Choroid plexus epithelial cell (primary cell): ENCODE results near the gene FAM228A.

Experiments used
- DNase-seq: peaks from one replicate; pipeline ENCODE4 v3.0.0-alpha.2; 2010; ENCODE audit warnings: low read depth
- H3K4me3 ChIP-seq: 2 replicates; pipeline ENCODE4 v1.5.1; 2011; ENCODE audit warnings: low read depth, mild to moderate bottlenecking, control low read depth, low read length, moderate library complexity
- TF ChIP-seq, protein P1 (sequence below): conservative IDR thresholded peaks from 2 replicates; pipeline ENCODE4 v1.5.1; 2011; ENCODE audit warnings: low read depth, mild to moderate bottlenecking, control low read depth, inconsistent platforms, low read length, moderate library complexity

FAM228A gene

GRCh38 chr2:24208490-24208889 lies 33.6 kb downstream of the FAM228A start:
- TF ChIP-seq, protein P1, sequence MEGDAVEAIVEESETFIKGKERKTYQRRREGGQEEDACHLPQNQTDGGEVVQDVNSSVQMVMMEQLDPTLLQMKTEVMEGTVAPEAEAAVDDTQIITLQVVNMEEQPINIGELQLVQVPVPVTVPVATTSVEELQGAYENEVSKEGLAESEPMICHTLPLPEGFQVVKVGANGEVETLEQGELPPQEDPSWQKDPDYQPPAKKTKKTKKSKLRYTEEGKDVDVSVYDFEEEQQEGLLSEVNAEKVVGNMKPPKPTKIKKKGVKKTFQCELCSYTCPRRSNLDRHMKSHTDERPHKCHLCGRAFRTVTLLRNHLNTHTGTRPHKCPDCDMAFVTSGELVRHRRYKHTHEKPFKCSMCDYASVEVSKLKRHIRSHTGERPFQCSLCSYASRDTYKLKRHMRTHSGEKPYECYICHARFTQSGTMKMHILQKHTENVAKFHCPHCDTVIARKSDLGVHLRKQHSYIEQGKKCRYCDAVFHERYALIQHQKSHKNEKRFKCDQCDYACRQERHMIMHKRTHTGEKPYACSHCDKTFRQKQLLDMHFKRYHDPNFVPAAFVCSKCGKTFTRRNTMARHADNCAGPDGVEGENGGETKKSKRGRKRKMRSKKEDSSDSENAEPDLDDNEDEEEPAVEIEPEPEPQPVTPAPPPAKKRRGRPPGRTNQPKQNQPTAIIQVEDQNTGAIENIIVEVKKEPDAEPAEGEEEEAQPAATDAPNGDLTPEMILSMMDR, result no peak
- DNase-seq, result no peak
- no peak overlapping the region for H3K4me3 ChIP-seq

DNA sequence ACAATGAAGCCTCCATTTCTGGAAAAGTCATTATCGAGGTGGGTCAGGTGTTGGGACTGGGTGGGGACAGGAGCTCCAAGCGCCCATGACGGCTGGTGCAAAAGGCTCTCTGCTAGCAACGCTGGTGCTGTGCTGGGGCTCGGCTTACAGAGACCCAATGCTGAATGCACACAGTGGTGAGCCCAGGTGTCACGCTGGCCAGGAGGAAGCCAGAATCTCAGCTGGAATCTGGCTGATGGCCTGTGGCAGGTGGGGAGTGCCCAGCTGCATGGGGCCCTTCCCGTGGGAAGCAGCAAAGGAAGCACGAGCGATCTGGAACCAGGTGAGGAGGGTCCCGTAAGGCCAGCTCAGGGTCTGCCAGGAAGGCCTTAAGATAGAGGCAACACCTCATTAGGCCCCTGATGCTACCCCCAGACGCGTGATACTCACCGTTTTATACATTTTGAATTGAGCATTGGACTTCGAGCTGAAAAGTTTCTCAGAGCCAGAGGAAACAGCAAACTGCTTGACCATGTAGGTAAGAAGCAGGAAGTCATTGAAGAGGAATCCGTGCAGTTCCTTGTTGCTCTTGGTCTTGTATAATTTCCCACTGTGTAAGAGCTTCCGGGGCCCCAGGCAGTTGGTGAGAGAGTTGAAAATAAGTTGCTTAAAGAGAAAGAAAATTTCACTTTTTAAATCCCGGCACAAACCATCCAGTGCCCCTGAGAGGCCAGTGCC lies 34.7 kb downstream of the FAM228A start:
- TF ChIP-seq, protein P1, result no peak

DNA sequence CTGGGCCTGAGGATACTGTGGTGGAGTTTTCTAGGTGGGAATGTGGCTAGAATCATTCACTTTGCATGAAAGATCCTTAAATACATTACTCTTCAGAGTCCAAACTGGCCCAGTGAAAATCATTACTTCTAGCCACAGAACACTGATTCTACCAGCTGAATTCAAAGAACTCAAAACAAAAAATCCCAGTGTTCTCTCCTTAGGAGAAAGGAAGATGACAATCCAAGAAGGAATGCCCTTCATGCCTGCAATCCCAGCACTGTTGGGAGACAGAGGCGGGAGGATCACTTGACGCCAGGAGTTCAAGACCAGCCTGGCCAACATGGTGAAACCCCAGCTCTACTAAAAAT lies 35.2 kb downstream of the FAM228A start:
- no peak for DNase-seq
- TF ChIP-seq, protein P1, result no peak
- no peak overlapping the region for H3K4me3 ChIP-seq

More for the DNA sequence above, 34.7 kb downstream of the FAM228A start:
- peak; percentile 36 for DNase-seq
- H3K4me3 ChIP-seq, result no peak overlapping the region

DNA sequence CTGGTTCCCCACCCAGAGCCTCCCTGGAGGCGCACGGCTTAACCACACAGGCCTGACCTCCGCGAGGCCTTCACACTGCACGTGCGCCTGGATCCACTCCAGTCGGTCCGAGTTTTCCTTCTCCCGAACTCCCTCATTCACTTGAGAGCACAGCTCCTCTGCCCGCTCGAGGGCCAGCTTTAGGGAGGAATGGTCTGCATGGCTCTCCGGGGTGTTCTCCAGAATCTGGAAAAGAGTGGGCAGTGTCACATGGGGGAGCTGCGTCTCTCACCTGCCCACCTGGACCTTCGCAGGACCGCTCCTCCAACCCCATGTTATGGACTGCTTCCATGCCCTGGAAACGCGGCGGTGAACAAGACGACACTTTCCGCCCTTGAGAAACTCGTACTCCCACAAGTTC lies 35.9 kb downstream of the FAM228A start:
- TF ChIP-seq, protein P1, result no peak
- DNase-seq, result no peak
- no peak overlapping the region for H3K4me3 ChIP-seq

- TF ChIP-seq, protein P1, result no peak
- H3K4me3 ChIP-seq, result no peak overlapping the region
- DNase-seq, result no peak
Measured at GRCh38 chr2:24211408-24211807, 36.6 kb downstream of the FAM228A start.

- no peak overlapping the region for H3K4me3 ChIP-seq
- TF ChIP-seq, protein P1, result no peak
- DNase-seq, result no peak
Measured at GRCh38 chr2:24214880-24215279, 40.0 kb downstream of the FAM228A start.
